ENCODE measurements around the gene AP4E1.

Gene AP4E1

GRCh38 chr15:51022206-51022605, 113.7 kb downstream of the AP4E1 start:
- H3K4me2 ChIP-seq (ENCODE audit: low read depth, low read length, poor library complexity, severe bottlenecking): no peak overlapping the region
- no peak overlapping the region for H2AFZ ChIP-seq (ENCODE audit: low read length)
- H3K4me1 ChIP-seq (ENCODE audit: insufficient read depth, low read length, poor library complexity, severe bottlenecking): no peaks in the 10 kb centered on the region
- no peaks in the 10 kb centered on the region for H3K9me3 ChIP-seq (ENCODE audit: insufficient read depth, low read depth, low read length)
- no peak overlapping the region for H3K4me3 ChIP-seq (ENCODE audit: low read length, poor library complexity, severe bottlenecking)
- H3K79me2 ChIP-seq (ENCODE audit: insufficient read depth, low read length): no peaks in the 10 kb centered on the region
- TF ChIP-seq EZH2phosphoT487 (IDR thresholded peaks at IDR 0.05; ENCODE audit: borderline replicate concordance): no peak
- TF ChIP-seq CTCF (conservative IDR thresholded peaks at IDR 0.05; ENCODE audit: low read length): no peak
- H3F3A ChIP-seq (ENCODE audit: low read depth): no peaks in the 10 kb centered on the region
- no peak overlapping the region for H3K9ac ChIP-seq (ENCODE audit: low read depth, low read length, poor library complexity, severe bottlenecking)
- no peaks in the 10 kb centered on the region for H3K36me3 ChIP-seq (ENCODE audit: insufficient read depth, low read length)
- no peaks in the 10 kb centered on the region for H3K27me3 ChIP-seq (ENCODE audit: insufficient read depth, low read length, poor library complexity, severe bottlenecking)
- H3K9me2 ChIP-seq (replicated peaks; ENCODE audit: low read depth, low read length): no peaks in the 10 kb centered on the region
- H4K20me1 ChIP-seq (ENCODE audit: insufficient read depth, low read length, poor library complexity, severe bottlenecking): no peaks in the 10 kb centered on the region

- Histone ChIP-seq H4K20me1 (ENCODE audit: insufficient read depth, low read length, poor library complexity, severe bottlenecking) (no peaks in the 10 kb centered on the region), H3K27me3 (ENCODE audit: insufficient read depth, low read length, poor library complexity, severe bottlenecking) (no peaks in the 10 kb centered on the region), H3K79me2 (ENCODE audit: insufficient read depth, low read length) (no peaks in the 10 kb centered on the region), H3K4me1 (ENCODE audit: insufficient read depth, low read length, poor library complexity, severe bottlenecking) (no peaks in the 10 kb centered on the region), H2AFZ (ENCODE audit: low read length) (no peak overlapping the region), H3K9me3 (ENCODE audit: insufficient read depth, low read depth, low read length) (no peaks in the 10 kb centered on the region), H3F3A (ENCODE audit: low read depth) (no peaks in the 10 kb centered on the region), H3K4me2 (ENCODE audit: low read depth, low read length, poor library complexity, severe bottlenecking) (no peak overlapping the region), H3K36me3 (ENCODE audit: insufficient read depth, low read length) (no peaks in the 10 kb centered on the region), H3K4me3 (ENCODE audit: low read length, poor library complexity, severe bottlenecking) (no peak overlapping the region), H3K9ac (ENCODE audit: low read depth, low read length, poor library complexity, severe bottlenecking) (no peak overlapping the region), H3K9me2 (replicated peaks; ENCODE audit: low read depth, low read length) (no peaks in the 10 kb centered on the region)
- TF ChIP-seq CTCF (conservative IDR thresholded peaks at IDR 0.05; ENCODE audit: low read length) (no peak), EZH2phosphoT487 (IDR thresholded peaks at IDR 0.05; ENCODE audit: borderline replicate concordance) (no peak)
Observed at GRCh38 chr15:51023499-51023898, 115.0 kb downstream of the AP4E1 start.

GRCh38 chr15:51024735-51025453, 116.4 kb downstream of the AP4E1 start:
- no peaks in the 10 kb centered on the region for H4K20me1 ChIP-seq (ENCODE audit: insufficient read depth, low read length, poor library complexity, severe bottlenecking)
- no peak overlapping the region for H3K9ac ChIP-seq (ENCODE audit: low read depth, low read length, poor library complexity, severe bottlenecking)
- H3K4me3 ChIP-seq (ENCODE audit: low read length, poor library complexity, severe bottlenecking): no peak overlapping the region
- TF ChIP-seq CTCF (conservative IDR thresholded peaks at IDR 0.05; ENCODE audit: low read length) (no peak), EZH2phosphoT487 (IDR thresholded peaks at IDR 0.05; ENCODE audit: borderline replicate concordance) (no peak)
- no peaks in the 10 kb centered on the region for H3K9me3 ChIP-seq (ENCODE audit: insufficient read depth, low read depth, low read length)
- no peaks in the 10 kb centered on the region for H3F3A ChIP-seq (ENCODE audit: low read depth)
- no peaks in the 10 kb centered on the region for H3K4me1 ChIP-seq (ENCODE audit: insufficient read depth, low read length, poor library complexity, severe bottlenecking)
- no peak overlapping the region for H3K4me2 ChIP-seq (ENCODE audit: low read depth, low read length, poor library complexity, severe bottlenecking)
- no peaks in the 10 kb centered on the region for H3K27me3 ChIP-seq (ENCODE audit: insufficient read depth, low read length, poor library complexity, severe bottlenecking)
- no peaks in the 10 kb centered on the region for H3K9me2 ChIP-seq (replicated peaks; ENCODE audit: low read depth, low read length)
- H2AFZ ChIP-seq (ENCODE audit: low read length): no peak overlapping the region
- H3K79me2 ChIP-seq (ENCODE audit: insufficient read depth, low read length): no peaks in the 10 kb centered on the region
- H3K36me3 ChIP-seq (ENCODE audit: insufficient read depth, low read length): no peaks in the 10 kb centered on the region
